ENCODE results near the gene CRB1.

Gene CRB1

GRCh38 chr1:197466813-197467212 lies 198.8 kb downstream of the CRB1 start:
- H3K36me3 ChIP-seq (ENCODE audit: control insufficient read depth in 2 of 2, insufficient read depth in 2 of 2, low read length in 2 of 2): no peaks in the 10 kb centered on the region
- no peak overlapping the region for H3K9ac ChIP-seq (ENCODE audit: low read depth in 1 of 2, low read length in 2 of 2)
- H3K9me3 ChIP-seq (ENCODE audit: control insufficient read depth in 2 of 2, low read length in 2 of 2): no peaks in the 10 kb centered on the region
- no peak overlapping the region for H3K4me3 ChIP-seq (ENCODE audit: low read length in 2 of 2)
- no peaks in the 10 kb centered on the region for H3K27me3 ChIP-seq (ENCODE audit: control insufficient read depth in 2 of 2, insufficient read depth in 2 of 2, low read length in 2 of 2)
- H3K27ac ChIP-seq (ENCODE audit: low read depth in 2 of 2, low read length in 2 of 2): no peak overlapping the region
- no peaks in the 10 kb centered on the region for H3K4me1 ChIP-seq (ENCODE audit: control insufficient read depth in 2 of 2, insufficient read depth in 2 of 2, low read length in 2 of 2)

- H3K9ac ChIP-seq (ENCODE audit: low read depth in 1 of 2, low read length in 2 of 2): no peak overlapping the region
- H3K27me3 ChIP-seq (ENCODE audit: control insufficient read depth in 2 of 2, insufficient read depth in 2 of 2, low read length in 2 of 2): no peaks in the 10 kb centered on the region
- no peak overlapping the region for H3K4me3 ChIP-seq (ENCODE audit: low read length in 2 of 2)
- no peaks in the 10 kb centered on the region for H3K4me1 ChIP-seq (ENCODE audit: control insufficient read depth in 2 of 2, insufficient read depth in 2 of 2, low read length in 2 of 2)
- H3K36me3 ChIP-seq (ENCODE audit: control insufficient read depth in 2 of 2, insufficient read depth in 2 of 2, low read length in 2 of 2): no peaks in the 10 kb centered on the region
- no peaks in the 10 kb centered on the region for H3K9me3 ChIP-seq (ENCODE audit: control insufficient read depth in 2 of 2, low read length in 2 of 2)
- no peak overlapping the region for H3K27ac ChIP-seq (ENCODE audit: low read depth in 2 of 2, low read length in 2 of 2)
Measured at GRCh38 chr1:197467881-197468280, 199.8 kb downstream of the CRB1 start.

DNA sequence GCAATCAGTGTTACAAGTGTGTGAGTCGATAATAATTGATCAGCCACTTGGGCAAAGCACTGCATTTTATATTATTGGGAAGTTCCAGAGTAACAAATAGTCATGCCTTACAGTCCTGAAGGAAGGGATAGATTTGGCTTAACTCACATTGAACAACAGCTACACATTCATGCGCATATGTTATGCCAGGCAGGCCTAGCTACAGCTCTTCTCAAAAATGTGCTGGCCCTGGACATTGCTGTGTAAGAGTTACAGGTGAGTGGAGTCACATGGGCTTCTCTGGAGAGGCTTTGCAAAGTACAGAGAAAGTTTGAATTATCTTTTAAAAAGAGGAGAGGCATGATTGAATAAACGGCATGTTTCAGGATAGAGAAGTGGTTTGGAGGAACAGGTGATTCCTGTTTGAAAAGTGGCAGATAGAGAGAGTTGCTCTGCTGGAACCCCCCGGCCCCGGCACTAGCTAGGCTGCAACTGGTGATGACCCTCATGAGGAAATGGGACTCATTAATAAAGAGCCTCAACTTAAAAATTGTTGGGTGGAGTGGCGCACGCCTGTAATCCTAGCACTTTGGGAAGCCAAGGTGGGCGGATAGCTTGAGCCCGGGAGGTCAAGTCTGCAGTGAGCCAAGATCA lies 200.6 kb downstream of the CRB1 start:
- Histone ChIP-seq H3K9me3 (ENCODE audit: control insufficient read depth in 2 of 2, low read length in 2 of 2) (no peaks in the 10 kb centered on the region), H3K36me3 (ENCODE audit: control insufficient read depth in 2 of 2, insufficient read depth in 2 of 2, low read length in 2 of 2) (no peaks in the 10 kb centered on the region)

GRCh38 chr1:197469620-197470210 lies 201.7 kb downstream of the CRB1 start:
- H3K9ac ChIP-seq (ENCODE audit: low read depth in 1 of 2, low read length in 2 of 2): no peak overlapping the region
- H3K36me3 ChIP-seq (ENCODE audit: control insufficient read depth in 2 of 2, insufficient read depth in 2 of 2, low read length in 2 of 2): no peaks in the 10 kb centered on the region
- H3K4me1 ChIP-seq (ENCODE audit: control insufficient read depth in 2 of 2, insufficient read depth in 2 of 2, low read length in 2 of 2): no peaks in the 10 kb centered on the region
- H3K9me3 ChIP-seq (ENCODE audit: control insufficient read depth in 2 of 2, low read length in 2 of 2): no peaks in the 10 kb centered on the region
- no peaks in the 10 kb centered on the region for H3K27me3 ChIP-seq (ENCODE audit: control insufficient read depth in 2 of 2, insufficient read depth in 2 of 2, low read length in 2 of 2)
- H3K27ac ChIP-seq (ENCODE audit: low read depth in 2 of 2, low read length in 2 of 2): no peak overlapping the region
- H3K4me3 ChIP-seq (ENCODE audit: low read length in 2 of 2): no peak overlapping the region

More for the DNA sequence above, 200.6 kb downstream of the CRB1 start:
- Histone ChIP-seq H3K27ac (ENCODE audit: low read depth in 2 of 2, low read length in 2 of 2) (no peak overlapping the region), H3K27me3 (ENCODE audit: control insufficient read depth in 2 of 2, insufficient read depth in 2 of 2, low read length in 2 of 2) (no peaks in the 10 kb centered on the region), H3K4me3 (ENCODE audit: low read length in 2 of 2) (no peak overlapping the region), H3K4me1 (ENCODE audit: control insufficient read depth in 2 of 2, insufficient read depth in 2 of 2, low read length in 2 of 2) (no peaks in the 10 kb centered on the region), H3K9ac (ENCODE audit: low read depth in 1 of 2, low read length in 2 of 2) (no peak overlapping the region)

- H3K4me3 ChIP-seq (ENCODE audit: low read length in 2 of 2): no peak overlapping the region
- H3K27ac ChIP-seq (ENCODE audit: low read depth in 2 of 2, low read length in 2 of 2): no peak overlapping the region
- H3K4me1 ChIP-seq (ENCODE audit: control insufficient read depth in 2 of 2, insufficient read depth in 2 of 2, low read length in 2 of 2): no peaks in the 10 kb centered on the region
- no peak overlapping the region for H3K9ac ChIP-seq (ENCODE audit: low read depth in 1 of 2, low read length in 2 of 2)
- no peaks in the 10 kb centered on the region for H3K9me3 ChIP-seq (ENCODE audit: control insufficient read depth in 2 of 2, low read length in 2 of 2)
- H3K36me3 ChIP-seq (ENCODE audit: control insufficient read depth in 2 of 2, insufficient read depth in 2 of 2, low read length in 2 of 2): no peaks in the 10 kb centered on the region
- no peaks in the 10 kb centered on the region for H3K27me3 ChIP-seq (ENCODE audit: control insufficient read depth in 2 of 2, insufficient read depth in 2 of 2, low read length in 2 of 2)
Measured at GRCh38 chr1:197470330-197470729, 202.3 kb downstream of the CRB1 start.

- H3K4me1 ChIP-seq (ENCODE audit: control insufficient read depth in 2 of 2, insufficient read depth in 2 of 2, low read length in 2 of 2): no peaks in the 10 kb centered on the region
- H3K4me3 ChIP-seq (ENCODE audit: low read length in 2 of 2): no peak overlapping the region
- H3K36me3 ChIP-seq (ENCODE audit: control insufficient read depth in 2 of 2, insufficient read depth in 2 of 2, low read length in 2 of 2): no peaks in the 10 kb centered on the region
- H3K27me3 ChIP-seq (ENCODE audit: control insufficient read depth in 2 of 2, insufficient read depth in 2 of 2, low read length in 2 of 2): no peaks in the 10 kb centered on the region
- no peak overlapping the region for H3K9ac ChIP-seq (ENCODE audit: low read depth in 1 of 2, low read length in 2 of 2)
- H3K9me3 ChIP-seq (ENCODE audit: control insufficient read depth in 2 of 2, low read length in 2 of 2): no peaks in the 10 kb centered on the region
- no peak overlapping the region for H3K27ac ChIP-seq (ENCODE audit: low read depth in 2 of 2, low read length in 2 of 2)
Measured at GRCh38 chr1:197471248-197471985, 203.4 kb downstream of the CRB1 start.

DNA sequence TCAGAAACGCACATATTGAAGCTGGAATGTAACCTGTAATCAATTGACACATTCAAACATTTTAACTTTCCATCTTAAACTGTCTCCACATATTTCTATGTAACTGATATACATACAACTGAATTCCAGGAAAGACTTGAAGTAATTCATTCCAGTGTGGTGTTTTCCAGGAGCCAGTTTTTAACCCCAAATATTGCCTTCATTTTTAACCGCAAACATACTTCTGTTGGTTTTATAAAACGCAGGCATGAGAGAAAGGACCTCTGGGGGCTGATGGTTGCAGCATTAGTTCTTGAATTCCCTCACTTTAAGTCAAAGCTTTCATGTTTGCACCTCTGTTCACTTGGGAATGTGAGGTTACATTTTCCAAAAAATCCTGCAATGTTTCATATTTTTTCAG lies 204.1 kb downstream of the CRB1 start:
- Histone ChIP-seq H3K27me3 (ENCODE audit: control insufficient read depth in 2 of 2, insufficient read depth in 2 of 2, low read length in 2 of 2) (no peaks in the 10 kb centered on the region), H3K4me3 (ENCODE audit: low read length in 2 of 2) (no peak overlapping the region), H3K9me3 (ENCODE audit: control insufficient read depth in 2 of 2, low read length in 2 of 2) (no peaks in the 10 kb centered on the region), H3K4me1 (ENCODE audit: control insufficient read depth in 2 of 2, insufficient read depth in 2 of 2, low read length in 2 of 2) (no peaks in the 10 kb centered on the region), H3K27ac (ENCODE audit: low read depth in 2 of 2, low read length in 2 of 2) (no peak overlapping the region), H3K36me3 (ENCODE audit: control insufficient read depth in 2 of 2, insufficient read depth in 2 of 2, low read length in 2 of 2) (no peaks in the 10 kb centered on the region), H3K9ac (ENCODE audit: low read depth in 1 of 2, low read length in 2 of 2) (no peak overlapping the region)

DNA sequence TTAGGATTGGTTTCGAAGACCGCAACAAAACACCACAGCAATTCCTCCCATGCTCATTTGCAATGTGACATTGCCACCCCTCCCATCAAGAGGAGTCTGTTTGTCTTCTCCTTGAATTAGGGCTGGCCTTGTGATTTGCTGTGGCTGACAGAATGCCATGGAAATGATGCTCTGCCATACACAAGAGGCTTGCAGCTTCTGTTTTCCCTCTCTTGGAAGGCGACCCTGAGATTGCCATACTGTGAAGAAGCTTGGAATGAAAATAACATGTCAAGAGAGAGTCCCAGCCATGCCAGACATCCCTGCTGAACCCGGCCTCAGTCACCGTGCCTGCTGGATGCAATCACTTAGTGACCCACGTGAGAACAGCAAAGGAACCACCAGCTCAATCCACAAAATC lies 212.4 kb downstream of the CRB1 start:
- Histone ChIP-seq H3K9me3 (ENCODE audit: control insufficient read depth in 2 of 2, low read length in 2 of 2) (no peaks in the 10 kb centered on the region), H3K36me3 (ENCODE audit: control insufficient read depth in 2 of 2, insufficient read depth in 2 of 2, low read length in 2 of 2) (no peaks in the 10 kb centered on the region), H3K27ac (ENCODE audit: low read depth in 2 of 2, low read length in 2 of 2) (no peak overlapping the region), H3K9ac (ENCODE audit: low read depth in 1 of 2, low read length in 2 of 2) (no peak overlapping the region), H3K27me3 (ENCODE audit: control insufficient read depth in 2 of 2, insufficient read depth in 2 of 2, low read length in 2 of 2) (peaks cover 0 to 2% of the 10 kb centered on the region in 2 donors), H3K4me3 (ENCODE audit: low read length in 2 of 2) (no peak overlapping the region), H3K4me1 (ENCODE audit: control insufficient read depth in 2 of 2, insufficient read depth in 2 of 2, low read length in 2 of 2) (no peaks in the 10 kb centered on the region)

DNA sequence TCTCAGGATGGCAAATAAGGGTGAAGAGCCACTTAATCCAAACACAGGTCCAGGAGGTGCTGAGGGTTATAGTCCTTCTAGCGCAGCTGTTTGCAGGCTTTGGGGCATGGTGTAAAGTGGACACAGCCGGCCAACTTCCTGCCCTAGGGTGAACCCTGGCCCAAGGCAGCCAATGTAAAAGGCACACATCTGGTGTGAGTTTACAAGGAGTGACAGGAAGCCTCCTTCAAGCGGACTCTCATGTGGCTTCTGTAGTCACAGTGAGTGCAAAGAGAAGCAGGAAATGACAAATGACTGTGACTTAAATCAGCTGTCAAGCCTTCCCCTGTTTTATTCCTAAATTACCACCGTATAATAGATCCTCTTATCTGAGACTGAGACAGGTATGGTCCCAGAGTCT lies 213.0 kb downstream of the CRB1 start:
- H3K27me3 ChIP-seq (ENCODE audit: control insufficient read depth in 2 of 2, insufficient read depth in 2 of 2, low read length in 2 of 2): peaks cover 0 to 2% of the 10 kb centered on the region in 2 donors
- no peaks in the 10 kb centered on the region for H3K9me3 ChIP-seq (ENCODE audit: control insufficient read depth in 2 of 2, low read length in 2 of 2)
- H3K4me1 ChIP-seq (ENCODE audit: control insufficient read depth in 2 of 2, insufficient read depth in 2 of 2, low read length in 2 of 2): no peaks in the 10 kb centered on the region
- no peak overlapping the region for H3K9ac ChIP-seq (ENCODE audit: low read depth in 1 of 2, low read length in 2 of 2)
- no peaks in the 10 kb centered on the region for H3K36me3 ChIP-seq (ENCODE audit: control insufficient read depth in 2 of 2, insufficient read depth in 2 of 2, low read length in 2 of 2)
- H3K27ac ChIP-seq (ENCODE audit: low read depth in 2 of 2, low read length in 2 of 2): no peak overlapping the region
- H3K4me3 ChIP-seq (ENCODE audit: low read length in 2 of 2): no peak overlapping the region

DNA sequence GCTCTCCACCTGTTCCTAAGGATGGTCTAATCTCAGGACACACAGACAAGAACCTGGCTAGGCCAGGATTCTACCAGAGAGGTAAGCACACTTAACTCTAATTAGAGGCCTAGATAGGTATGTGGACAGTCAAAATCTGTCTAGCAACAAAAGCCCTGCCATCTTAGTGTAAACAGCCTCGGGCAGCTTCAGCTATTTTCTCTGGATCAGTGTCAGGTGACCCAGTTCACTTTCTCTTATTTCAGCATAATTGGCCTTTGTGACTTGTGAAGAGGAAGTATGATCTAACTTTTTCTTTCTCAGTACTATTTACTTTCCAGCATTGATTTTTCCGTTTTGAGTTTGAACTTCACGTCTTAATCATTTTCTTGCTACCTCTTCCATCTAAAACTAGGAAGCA lies 217.7 kb downstream of the CRB1 start:
- H3K36me3 ChIP-seq (ENCODE audit: control insufficient read depth in 2 of 2, insufficient read depth in 2 of 2, low read length in 2 of 2): no peaks in the 10 kb centered on the region
- no peaks in the 10 kb centered on the region for H3K27me3 ChIP-seq (ENCODE audit: control insufficient read depth in 2 of 2, insufficient read depth in 2 of 2, low read length in 2 of 2)
- H3K9me3 ChIP-seq (ENCODE audit: control insufficient read depth in 2 of 2, low read length in 2 of 2): no peaks in the 10 kb centered on the region
- no peak overlapping the region for H3K27ac ChIP-seq (ENCODE audit: low read depth in 2 of 2, low read length in 2 of 2)
- H3K4me3 ChIP-seq (ENCODE audit: low read length in 2 of 2): no peak overlapping the region
- no peak overlapping the region for H3K9ac ChIP-seq (ENCODE audit: low read depth in 1 of 2, low read length in 2 of 2)
- no peaks in the 10 kb centered on the region for H3K4me1 ChIP-seq (ENCODE audit: control insufficient read depth in 2 of 2, insufficient read depth in 2 of 2, low read length in 2 of 2)
